A673 (cell line): Measurements from ENCODE around the gene PVALB. TPM values are rescaled to one million over a fixed set of nuclear protein-coding genes. Genes with fewer than 3 reads are reported as not detected.

Source experiments
- BruUV-seq: library from RNA; stranded (reverse); fragments of 400-500 nt; replicated peaks from 2 replicates; lab custom pipeline; 2021; lab: Mats Ljungman, UMichigan
- CTCF ChIA-PET: fragments of 300-600 bp; sonication (Branson Sonifier 250); formaldehyde crosslinking; loops from one replicate; lab custom pipeline; 2022; ENCODE audit warnings: antibody characterized with exemption; lab: Charles Lee
- POLR2A ChIA-PET: fragments of 300-600 bp; sonication (Branson Sonifier 250); formaldehyde crosslinking; loops from one replicate; lab custom pipeline; 2022; ENCODE audit warnings: antibody characterized with exemption; ENCODE audit not compliant: low non-redundant PET; lab: Charles Lee
- DNase-seq: peaks from one replicate; pipeline ENCODE4 v3.0.0-alpha.2; 2015; ENCODE audit warnings: low spot score
- H3K27ac ChIP-seq: fragments of 200-600 bp; sonication (generic); 2 replicates; pipeline ENCODE4 v1.5.1; 2016; ENCODE audit warnings: mixed run types, low read depth, mild to moderate bottlenecking, mixed read lengths, antibody characterized with exemption, low read length; ENCODE audit not compliant: poor library complexity, severe bottlenecking
- H3K27me3 ChIP-seq: fragments of 200-600 bp; sonication (generic); replicated peaks from 2 replicates; pipeline ENCODE4 v1.6.1; 2017; ENCODE audit warnings: mixed run types, low read depth, mild to moderate bottlenecking, mixed read lengths, antibody characterized with exemption, low read length; ENCODE audit not compliant: insufficient read depth, poor library complexity
- H3K36me3 ChIP-seq: fragments of 200-600 bp; sonication (generic); 2 replicates; pipeline ENCODE4 v1.6.1; 2016; ENCODE audit warnings: mixed run types, mild to moderate bottlenecking, mixed read lengths, antibody characterized with exemption, low read length; ENCODE audit not compliant: insufficient read depth, poor library complexity, severe bottlenecking
- H3K4me1 ChIP-seq: fragments of 200-600 bp; sonication (generic); 2 replicates; pipeline ENCODE4 v1.6.1; 2017; ENCODE audit warnings: mixed run types, mild to moderate bottlenecking, mixed read lengths, antibody characterized with exemption, low read length; ENCODE audit not compliant: insufficient read depth, poor library complexity, severe bottlenecking
- H3K4me3 ChIP-seq: fragments of 200-600 bp; sonication (generic); 2 replicates; pipeline ENCODE4 v1.5.1; 2016; ENCODE audit warnings: low read depth, mixed run types, mild to moderate bottlenecking, mixed read lengths, low read length; ENCODE audit not compliant: poor library complexity, severe bottlenecking
- H3K9me3 ChIP-seq: fragments of 200-600 bp; sonication (generic); 2 replicates; pipeline ENCODE4 v1.6.1; 2016; ENCODE audit warnings: mixed run types, low read depth, mild to moderate bottlenecking, mixed read lengths, antibody characterized with exemption, low read length; ENCODE audit not compliant: poor library complexity, severe bottlenecking
- EZH2 ChIP-seq: fragments of 200-600 bp; sonication (generic); IDR thresholded peaks from 2 replicates; pipeline ENCODE4 v1.6.1; 2017; ENCODE audit warnings: borderline replicate concordance, low read depth, mild to moderate bottlenecking, mixed read lengths, antibody characterized with exemption, low read length; ENCODE audit not compliant: poor library complexity, severe bottlenecking
- intact Hi-C: fragments of 100-400 bp; cut with micrococcal nuclease; formaldehyde crosslinking; loops from one replicate; pipeline ENCODE4 v1.10.0; 2022; ENCODE audit not compliant: unreplicated experiment
- total RNA-seq: library from RNA; stranded (reverse); gene quantifications from 2 replicates; pipeline ENCODE4 v1.2.3, GENCODE V29; 2021
- TF ChIP-seq, protein P1 (sequence below): fragments of 300-800, 200-600 bp; sonication (generic); conservative IDR thresholded peaks from 2 replicates; pipeline ENCODE4 v1.5.1; 2017; ENCODE audit warnings: low read depth, mild to moderate bottlenecking, antibody characterized with exemption, low read length, moderate library complexity, mixed read lengths

The PVALB gene
- total RNA-seq, 1 experiment from 2014 or later: not detected

DNA sequence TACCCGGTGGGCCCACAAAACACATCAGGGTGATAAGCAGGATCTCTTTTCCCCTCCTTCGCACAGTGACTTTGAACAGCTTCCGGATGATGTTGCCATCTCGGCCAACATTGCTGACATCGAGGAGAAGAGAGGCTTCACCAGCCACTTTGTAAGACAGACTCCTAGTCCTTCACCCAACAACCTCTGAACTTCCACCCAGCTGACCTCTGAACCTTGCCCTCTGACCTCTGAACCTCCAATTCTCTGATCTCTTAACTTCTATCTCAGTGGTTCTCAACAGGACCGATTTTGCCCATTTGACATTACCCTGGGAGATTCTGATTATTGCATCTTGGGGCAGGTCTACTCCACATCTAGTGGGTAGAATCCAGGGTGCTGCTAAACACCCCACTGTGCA, 47.1 kb upstream of the PVALB start:
- intact Hi-C loops: no loop called here
- no TSS peak for BruUV-seq
- CTCF ChIA-PET: no interaction called here
- Histone ChIP-seq H3K4me1 (no peaks in the 10 kb centered on the region), H3K36me3 (no peaks in the 10 kb centered on the region), H3K4me3 (no peak overlapping the region), H3K9me3 (no peaks in the 10 kb centered on the region), H3K27me3 (peaks cover 13% of the 10 kb centered on the region), H3K27ac (no peak overlapping the region)
- no peak for TF ChIP-seq EZH2
- TF ChIP-seq, protein P1, sequence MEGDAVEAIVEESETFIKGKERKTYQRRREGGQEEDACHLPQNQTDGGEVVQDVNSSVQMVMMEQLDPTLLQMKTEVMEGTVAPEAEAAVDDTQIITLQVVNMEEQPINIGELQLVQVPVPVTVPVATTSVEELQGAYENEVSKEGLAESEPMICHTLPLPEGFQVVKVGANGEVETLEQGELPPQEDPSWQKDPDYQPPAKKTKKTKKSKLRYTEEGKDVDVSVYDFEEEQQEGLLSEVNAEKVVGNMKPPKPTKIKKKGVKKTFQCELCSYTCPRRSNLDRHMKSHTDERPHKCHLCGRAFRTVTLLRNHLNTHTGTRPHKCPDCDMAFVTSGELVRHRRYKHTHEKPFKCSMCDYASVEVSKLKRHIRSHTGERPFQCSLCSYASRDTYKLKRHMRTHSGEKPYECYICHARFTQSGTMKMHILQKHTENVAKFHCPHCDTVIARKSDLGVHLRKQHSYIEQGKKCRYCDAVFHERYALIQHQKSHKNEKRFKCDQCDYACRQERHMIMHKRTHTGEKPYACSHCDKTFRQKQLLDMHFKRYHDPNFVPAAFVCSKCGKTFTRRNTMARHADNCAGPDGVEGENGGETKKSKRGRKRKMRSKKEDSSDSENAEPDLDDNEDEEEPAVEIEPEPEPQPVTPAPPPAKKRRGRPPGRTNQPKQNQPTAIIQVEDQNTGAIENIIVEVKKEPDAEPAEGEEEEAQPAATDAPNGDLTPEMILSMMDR: no peak
- POLR2A ChIA-PET: no interaction called here
- no peak for DNase-seq

DNA sequence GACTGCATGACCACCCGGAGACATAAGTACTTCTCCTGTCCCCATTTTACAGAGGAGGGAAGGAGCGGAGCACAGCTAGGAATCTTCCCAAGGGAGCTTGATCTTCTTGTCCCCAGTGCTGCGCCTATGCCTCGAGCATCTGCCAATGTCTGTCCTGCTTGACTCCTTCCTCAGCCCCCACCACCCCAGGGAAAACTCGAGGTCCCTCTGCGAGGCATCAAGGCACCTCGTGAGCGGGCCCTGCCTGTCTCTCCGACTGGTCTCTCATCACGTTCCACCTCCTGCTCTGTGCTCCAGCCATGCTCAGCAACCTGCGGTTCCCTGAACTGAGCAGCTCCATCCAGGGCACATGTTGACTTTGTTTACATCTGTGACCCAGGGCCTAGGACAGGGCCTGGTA, 46.4 kb upstream of the PVALB start:
- BruUV-seq: no TSS peak
- Histone ChIP-seq H3K27me3 (peaks cover 13% of the 10 kb centered on the region), H3K9me3 (no peaks in the 10 kb centered on the region), H3K36me3 (no peaks in the 10 kb centered on the region), H3K4me1 (no peaks in the 10 kb centered on the region), H3K27ac (no peak overlapping the region), H3K4me3 (no peak overlapping the region)
- ChIA-PET POLR2A (no interaction called here), CTCF (no interaction called here)
- no peak for TF ChIP-seq EZH2
- TF ChIP-seq, protein P1: no peak
- DNase-seq: no peak
- intact Hi-C loops: no loop called here

DNA sequence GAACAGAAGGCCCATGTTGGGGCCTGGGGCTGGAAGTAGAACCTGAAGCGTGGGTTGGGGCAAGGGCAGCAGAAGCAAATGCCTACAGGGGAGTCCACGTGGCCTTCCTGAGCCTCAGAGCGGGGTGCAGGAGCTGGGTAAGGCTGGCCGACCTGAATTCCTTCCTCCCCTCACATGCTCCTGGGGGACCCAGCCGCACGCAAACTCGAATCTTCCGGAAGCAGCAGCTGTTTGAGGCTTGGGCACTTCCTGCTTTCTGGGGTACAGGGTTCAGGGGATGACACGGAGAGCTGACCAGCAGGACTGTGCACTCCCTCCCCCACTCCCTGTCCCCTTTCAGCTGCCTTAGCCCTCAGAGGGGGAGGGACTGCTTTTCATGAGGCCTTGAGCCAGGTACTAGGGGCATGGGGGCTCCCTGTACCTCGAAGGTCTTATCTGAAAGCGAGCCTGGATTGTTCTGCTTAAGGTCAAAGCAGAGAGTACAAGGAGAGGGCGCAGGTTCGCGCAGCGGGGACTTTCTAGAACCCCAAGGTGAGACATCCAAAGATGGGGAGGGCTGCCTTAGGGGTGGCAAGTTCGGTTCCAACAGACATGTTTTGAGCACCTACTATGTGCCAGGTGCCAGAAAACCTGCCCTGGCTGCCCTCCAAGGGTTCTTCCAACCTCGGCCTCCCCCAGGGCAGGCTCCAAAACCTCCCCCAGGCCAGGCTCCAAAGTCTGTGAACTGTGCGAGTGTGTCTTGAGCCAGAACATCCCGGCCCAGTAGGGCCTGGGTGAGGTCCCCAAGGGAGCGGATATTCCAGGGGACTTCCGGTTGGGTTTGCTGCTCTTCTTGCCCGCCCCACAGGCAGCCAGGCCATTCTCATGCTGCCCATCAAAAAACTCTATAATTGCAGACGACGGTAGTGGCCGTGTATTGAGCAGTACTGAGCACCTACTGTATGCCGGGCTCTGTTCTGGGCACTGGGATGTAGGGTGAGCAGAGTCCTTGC, 45.7 kb upstream of the PVALB start:
- TF ChIP-seq EZH2: no peak
- TF ChIP-seq, protein P1: no peak
- intact Hi-C loops: no loop called here
- Histone ChIP-seq H3K4me3 (no peak overlapping the region), H3K9me3 (no peaks in the 10 kb centered on the region), H3K27me3 (peaks cover 18% of the 10 kb centered on the region), H3K4me1 (no peaks in the 10 kb centered on the region), H3K36me3 (no peaks in the 10 kb centered on the region), H3K27ac (no peak overlapping the region)
- BruUV-seq: no TSS peak
- no peak for DNase-seq
- CTCF ChIA-PET: no interaction called here
- POLR2A ChIA-PET: no interaction called here
